Upper lobe of left lung (tissue), 4 donors: ENCODE data around the gene NDUFAF3.

Experiments used
- POLR2A ChIP-seq, 4 donors: fragments of 450-650 bp; IDR thresholded peaks; one replicate each; pipeline ENCODE4 v1.5.1; 2016 to 2017; ENCODE audit warnings: antibody characterized with exemption in 4 of 4, mild to moderate bottlenecking in 2 of 4
- POLR2AphosphoS5 ChIP-seq, 2 donors: sonication (generic); formaldehyde crosslinking; IDR thresholded peaks; one replicate each; pipeline ENCODE4 v1.5.1; 2017; ENCODE audit warnings: antibody characterized with exemption in 2 of 2
- TF ChIP-seq, protein P1 (sequence below), 6 experiments: fragments of 450-650 bp in 4 of 6; fragments of 200-600 bp in 2 of 6; sonication (generic) in 2 of 6; IDR thresholded peaks; one replicate each; pipeline ENCODE4 v1.5.1; 2016 to 2019; ENCODE audit warnings: antibody characterized with exemption in 6 of 6

DNA sequence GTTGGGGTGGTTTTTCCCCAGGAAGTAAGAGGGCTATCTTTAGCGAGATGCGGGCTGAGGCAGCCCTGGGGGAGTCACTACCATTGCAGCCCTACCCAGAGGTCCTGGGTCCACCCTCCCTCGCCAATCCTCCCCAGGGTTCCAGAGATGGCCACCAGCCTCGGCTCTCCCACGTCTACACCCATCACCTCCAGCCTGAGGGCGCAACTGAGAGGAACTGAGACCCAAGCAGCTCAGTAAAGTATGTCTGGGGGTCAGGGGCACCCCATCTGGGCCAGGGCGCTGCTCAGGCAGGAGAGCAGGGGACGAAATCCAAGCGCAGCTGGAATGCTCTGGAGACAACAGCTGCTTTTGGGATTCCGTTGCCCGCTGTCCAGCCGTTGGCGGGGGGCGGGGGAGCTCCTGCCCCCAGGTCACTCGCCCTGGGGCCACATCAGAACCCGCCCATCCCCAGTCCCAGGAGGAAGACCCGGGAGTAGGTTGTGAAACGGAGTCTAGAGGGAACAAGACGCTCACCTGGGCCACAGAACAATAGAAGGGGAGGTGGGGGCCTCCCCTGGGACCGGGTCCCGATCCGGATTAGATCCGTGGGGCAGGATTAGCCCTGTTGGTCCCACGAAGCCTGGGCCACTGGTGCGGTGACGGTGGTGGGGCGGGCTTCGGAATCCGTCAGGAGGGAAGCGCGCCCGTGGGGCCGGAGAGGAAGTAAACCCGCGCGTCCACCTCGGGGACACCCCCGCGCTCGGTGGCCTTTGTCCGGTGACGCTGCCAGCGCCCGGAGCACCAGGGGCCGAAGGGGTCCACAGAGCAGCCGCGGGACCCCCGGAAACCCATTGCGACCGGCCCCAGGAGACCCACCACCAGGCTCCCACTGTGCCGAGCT is 1.4 kb upstream of the NDUFAF3 start:
- TF ChIP-seq, protein P1, sequence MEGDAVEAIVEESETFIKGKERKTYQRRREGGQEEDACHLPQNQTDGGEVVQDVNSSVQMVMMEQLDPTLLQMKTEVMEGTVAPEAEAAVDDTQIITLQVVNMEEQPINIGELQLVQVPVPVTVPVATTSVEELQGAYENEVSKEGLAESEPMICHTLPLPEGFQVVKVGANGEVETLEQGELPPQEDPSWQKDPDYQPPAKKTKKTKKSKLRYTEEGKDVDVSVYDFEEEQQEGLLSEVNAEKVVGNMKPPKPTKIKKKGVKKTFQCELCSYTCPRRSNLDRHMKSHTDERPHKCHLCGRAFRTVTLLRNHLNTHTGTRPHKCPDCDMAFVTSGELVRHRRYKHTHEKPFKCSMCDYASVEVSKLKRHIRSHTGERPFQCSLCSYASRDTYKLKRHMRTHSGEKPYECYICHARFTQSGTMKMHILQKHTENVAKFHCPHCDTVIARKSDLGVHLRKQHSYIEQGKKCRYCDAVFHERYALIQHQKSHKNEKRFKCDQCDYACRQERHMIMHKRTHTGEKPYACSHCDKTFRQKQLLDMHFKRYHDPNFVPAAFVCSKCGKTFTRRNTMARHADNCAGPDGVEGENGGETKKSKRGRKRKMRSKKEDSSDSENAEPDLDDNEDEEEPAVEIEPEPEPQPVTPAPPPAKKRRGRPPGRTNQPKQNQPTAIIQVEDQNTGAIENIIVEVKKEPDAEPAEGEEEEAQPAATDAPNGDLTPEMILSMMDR (IDR thresholded peaks at IDR 0.05), result no peak
- TF ChIP-seq POLR2AphosphoS5 (IDR thresholded peaks at IDR 0.05), result no peak
- no peak for TF ChIP-seq POLR2A (IDR thresholded peaks at IDR 0.05)
